Inflammatory macrophage treated with lipopolysaccharide for 1 hour (primary cell): Measurements from ENCODE around the gene WDR45B.
"Not testable (repeated sequence)": the region's sequence is repeated elsewhere in the genome, so short reads cannot be mapped to it uniquely, and the experiment has no call there.

Source experiments
- DNase-seq, 2 donors: peaks; one replicate each; pipeline ENCODE4 v3.0.0-alpha.2; 2020 to 2022

The WDR45B gene

GRCh38 chr17:82655523-82655922 is 7.3 kb upstream of the WDR45B start:
- DNase-seq = no peak

GRCh38 chr17:82655038-82655479 is 6.8 kb upstream of the WDR45B start:
- peak; percentile 76 to 88 for DNase-seq

- not testable (repeated sequence) for DNase-seq
Observed at GRCh38 chr17:82654611-82655010, 6.4 kb upstream of the WDR45B start.

- no peak for DNase-seq
Observed at GRCh38 chr17:82653651-82654528, 5.6 kb upstream of the WDR45B start.

GRCh38 chr17:82650723-82651122 is 2.5 kb upstream of the WDR45B start:
- no peak for DNase-seq

GRCh38 chr17:82649501-82650261 is 1.4 kb upstream of the WDR45B start:
- no peak for DNase-seq

- no peak for DNase-seq
Observed at GRCh38 chr17:82648742-82649331, 593 bp upstream of the WDR45B start.

- peak; percentile 33 to 48 for DNase-seq
Observed at GRCh38 chr17:82647593-82648164, 565 bp downstream of the WDR45B start.

GRCh38 chr17:82645516-82645915 is 2.7 kb downstream of the WDR45B start:
- DNase-seq = no peak

GRCh38 chr17:82644148-82644547 is 4.1 kb downstream of the WDR45B start:
- no peak for DNase-seq

- DNase-seq = no peak
Observed at GRCh38 chr17:82642022-82642421, 6.2 kb downstream of the WDR45B start.

GRCh38 chr17:82640036-82640435 is 8.2 kb downstream of the WDR45B start:
- peak; percentile 27 to 60 for DNase-seq

- no peak for DNase-seq
Observed at GRCh38 chr17:82639628-82640027, 8.6 kb downstream of the WDR45B start.

GRCh38 chr17:82638183-82638773 is 10.0 kb downstream of the WDR45B start:
- no peak for DNase-seq

- DNase-seq = no peak
Observed at GRCh38 chr17:82636626-82637598, 11.3 kb downstream of the WDR45B start.

- no peak for DNase-seq
Observed at GRCh38 chr17:82633343-82633742, 14.9 kb downstream of the WDR45B start.

GRCh38 chr17:82632451-82632850 is 15.8 kb downstream of the WDR45B start:
- DNase-seq = no peak

GRCh38 chr17:82631544-82631943 is 16.7 kb downstream of the WDR45B start:
- no peak for DNase-seq

- no peak for DNase-seq
Observed at GRCh38 chr17:82630212-82630611, 18.0 kb downstream of the WDR45B start.

- no peak for DNase-seq
Observed at GRCh38 chr17:82629748-82630147, 18.5 kb downstream of the WDR45B start.

- DNase-seq = no peak
Observed at GRCh38 chr17:82627405-82627804, 20.8 kb downstream of the WDR45B start.

- DNase-seq = peak; percentile 42 to 45
Observed at GRCh38 chr17:82623707-82624106, 24.5 kb downstream of the WDR45B start.
